Ovary (tissue), 3 donors: ENCODE data around the gene LGALS13.

ENCODE experiments used
- CTCF ChIP-seq, 3 donors: fragments of 450-650 bp in 2 of 3; fragments of 200-600 bp in 1 of 3; IDR thresholded peaks; one replicate each; pipeline versions ENCODE4 v1.5.1 to v1.8.0; 2016 to 2022; ENCODE audit warnings: antibody characterized with exemption in 3 of 3, mild to moderate bottlenecking in 1 of 3
- EP300 ChIP-seq: sonication (generic); formaldehyde crosslinking; IDR thresholded peaks from one replicate; pipeline ENCODE4 v1.6.1; 2017; ENCODE audit warnings: antibody characterized with exemption
- POLR2A ChIP-seq: fragments of 450-650 bp; IDR thresholded peaks from one replicate; pipeline ENCODE4 v1.6.1; 2017; ENCODE audit warnings: antibody characterized with exemption, mild to moderate bottlenecking, moderate library complexity
- donor health status: DM: no; HTN: no; CAD: no.

GRCh38 chr19:39613597-39613996, 11.3 kb downstream of the LGALS13 start:
- no peak for TF ChIP-seq CTCF (IDR thresholded peaks at IDR 0.05)
- no peak for TF ChIP-seq POLR2A
- TF ChIP-seq EP300 = no peak
